GM19240 (cell line): ENCODE results near the gene HSD11B2.
A peak's percentile ranks its signal among the peaks of the same experiment; 100 is the strongest.

Experiments
- DNase-seq: peaks from one replicate; pipeline ENCODE4 v3.0.0; 2011; ENCODE audit warnings: low spot score; ENCODE audit not compliant: insufficient read length

HSD11B2 gene

GRCh38 chr16:67431775-67432505, 1.0 kb downstream of the HSD11B2 start:
- DNase-seq, result no peak

- no peak for DNase-seq
Measured at GRCh38 chr16:67432506-67432890, 1.6 kb downstream of the HSD11B2 start.

GRCh38 chr16:67433131-67433719, 2.3 kb downstream of the HSD11B2 start:
- no peak for DNase-seq

GRCh38 chr16:67435758-67436164, 4.8 kb downstream of the HSD11B2 start:
- no peak for DNase-seq

GRCh38 chr16:67436640-67437193, 5.8 kb downstream of the HSD11B2 start:
- DNase-seq, result no peak

- no peak for DNase-seq
Measured at GRCh38 chr16:67437513-67437912, 6.6 kb downstream of the HSD11B2 start.

- DNase-seq, result no peak
Measured at GRCh38 chr16:67438098-67438791, 7.3 kb downstream of the HSD11B2 start.

- DNase-seq, result no peak
Measured at GRCh38 chr16:67438824-67439393, 8.0 kb downstream of the HSD11B2 start.

- no peak for DNase-seq
Measured at GRCh38 chr16:67441271-67441753, 10.4 kb downstream of the HSD11B2 start.

- no peak for DNase-seq
Measured at GRCh38 chr16:67441907-67442306, 11.0 kb downstream of the HSD11B2 start.

- no peak for DNase-seq
Measured at GRCh38 chr16:67442581-67443255, 11.8 kb downstream of the HSD11B2 start.

GRCh38 chr16:67443265-67443664, 12.3 kb downstream of the HSD11B2 start:
- DNase-seq, result no peak

- no peak for DNase-seq
Measured at GRCh38 chr16:67444259-67445125, 13.6 kb downstream of the HSD11B2 start.

GRCh38 chr16:67445126-67445426, 14.2 kb downstream of the HSD11B2 start:
- DNase-seq, result no peak

GRCh38 chr16:67445441-67445912, 14.6 kb downstream of the HSD11B2 start:
- no peak for DNase-seq

- no peak for DNase-seq
Measured at GRCh38 chr16:67445913-67446907, 15.3 kb downstream of the HSD11B2 start.

- DNase-seq, result no peak
Measured at GRCh38 chr16:67446968-67447507, 16.1 kb downstream of the HSD11B2 start.

GRCh38 chr16:67447508-67448076, 16.7 kb downstream of the HSD11B2 start:
- peak; percentile 85 for DNase-seq
